Ishikawa (cell line): ENCODE measurements around the gene TMEM150C.

Source experiments
- CEBPB ChIP-seq: IDR thresholded peaks from 2 replicates; pipeline ENCODE4 v1.6.1; 2012
- CREB1 ChIP-seq: IDR thresholded peaks from 2 replicates; pipeline ENCODE4 v1.6.1; 2012; ENCODE audit warnings: low read depth
- EGR1 ChIP-seq: IDR thresholded peaks from 2 replicates; pipeline ENCODE4 v1.6.1; 2012
- EP300 ChIP-seq: IDR thresholded peaks from 2 replicates; pipeline ENCODE4 v1.6.1; 2012; ENCODE audit warnings: borderline replicate concordance
- FOXM1 ChIP-seq: IDR thresholded peaks from 2 replicates; pipeline ENCODE4 v1.6.1; 2012; ENCODE audit warnings: low read depth, borderline replicate concordance
- MAX ChIP-seq: IDR thresholded peaks from 2 replicates; pipeline ENCODE4 v1.6.1; 2012
- NFIC ChIP-seq: IDR thresholded peaks from 2 replicates; pipeline ENCODE4 v1.6.1; 2012
- RAD21 ChIP-seq: IDR thresholded peaks from 2 replicates; pipeline ENCODE4 v1.6.1; 2012; ENCODE audit warnings: low read depth
- REST ChIP-seq: IDR thresholded peaks from 2 replicates; pipeline ENCODE4 v1.6.1; 2012; ENCODE audit warnings: low read depth, mild to moderate bottlenecking
- TAF1 ChIP-seq: IDR thresholded peaks from 2 replicates; pipeline ENCODE4 v1.6.1; 2012; ENCODE audit warnings: low read depth, mild to moderate bottlenecking
- TCF12 ChIP-seq: IDR thresholded peaks from 2 replicates; pipeline ENCODE4 v1.6.1; 2012; ENCODE audit warnings: low read depth
- TEAD4 ChIP-seq: IDR thresholded peaks from 2 replicates; pipeline ENCODE4 v1.6.1; 2012
- YY1 ChIP-seq: IDR thresholded peaks from 2 replicates; pipeline ENCODE4 v1.6.1; 2012; ENCODE audit warnings: low read depth
- ZBTB7A ChIP-seq: IDR thresholded peaks from 2 replicates; pipeline ENCODE4 v1.6.1; 2012; ENCODE audit warnings: low read depth
- TF ChIP-seq, protein P1 (sequence below): IDR thresholded peaks from 2 replicates; pipeline ENCODE4 v1.6.1; 2012

TMEM150C gene

DNA sequence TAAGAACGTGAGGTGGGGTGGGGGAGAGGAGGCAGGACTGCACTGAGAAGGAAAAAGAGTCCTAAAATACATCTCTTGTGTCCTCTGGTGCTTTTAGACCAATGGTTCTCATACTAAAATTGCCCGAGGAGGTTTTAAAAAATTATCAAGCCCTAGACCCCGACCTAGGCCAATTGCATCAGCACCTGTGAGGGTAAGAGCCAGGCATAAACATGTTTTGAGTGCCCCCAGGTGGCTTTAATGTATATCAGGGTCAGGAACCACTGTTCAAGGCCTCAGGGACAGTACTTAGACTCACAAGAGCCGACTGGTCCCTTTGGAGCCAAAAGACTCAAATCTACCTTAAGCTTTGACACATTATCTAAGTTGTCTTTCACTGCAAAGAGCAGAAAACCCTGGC lies 37.5 kb upstream of the TMEM150C start:
- TF ChIP-seq NFIC, result no peak
- peak; percentile 55 for TF ChIP-seq RAD21
- TF ChIP-seq EGR1, result no peak

DNA sequence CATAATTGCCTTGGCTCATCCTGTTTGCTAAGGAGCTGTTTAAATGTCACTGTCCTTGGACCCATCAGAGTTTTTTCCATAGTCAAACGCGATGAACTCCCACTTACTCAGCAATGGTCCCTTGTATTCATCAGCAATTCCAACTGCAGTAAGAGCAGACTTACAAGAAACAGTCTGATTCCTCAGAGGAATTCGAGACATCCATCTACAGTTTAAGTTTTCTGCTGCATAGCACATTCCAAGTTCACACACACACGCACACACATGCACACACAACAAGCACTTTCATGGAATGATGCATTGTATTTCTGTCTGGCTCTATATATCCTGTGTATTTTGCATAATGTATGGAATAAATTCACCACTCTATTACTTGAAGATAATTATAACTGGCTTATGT lies 32.7 kb upstream of the TMEM150C start:
- TF ChIP-seq TAF1 (no peak), EGR1 (no peak), MAX (no peak), RAD21 (no peak), TCF12 (no peak), REST (no peak), CREB1 (no peak), NFIC (no peak), YY1 (no peak), TEAD4 (no peak), ZBTB7A (no peak), FOXM1 (no peak), CEBPB (no peak), EP300 (no peak)
- TF ChIP-seq, protein P1, sequence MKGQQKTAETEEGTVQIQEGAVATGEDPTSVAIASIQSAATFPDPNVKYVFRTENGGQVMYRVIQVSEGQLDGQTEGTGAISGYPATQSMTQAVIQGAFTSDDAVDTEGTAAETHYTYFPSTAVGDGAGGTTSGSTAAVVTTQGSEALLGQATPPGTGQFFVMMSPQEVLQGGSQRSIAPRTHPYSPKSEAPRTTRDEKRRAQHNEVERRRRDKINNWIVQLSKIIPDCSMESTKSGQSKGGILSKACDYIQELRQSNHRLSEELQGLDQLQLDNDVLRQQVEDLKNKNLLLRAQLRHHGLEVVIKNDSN, result no peak

DNA sequence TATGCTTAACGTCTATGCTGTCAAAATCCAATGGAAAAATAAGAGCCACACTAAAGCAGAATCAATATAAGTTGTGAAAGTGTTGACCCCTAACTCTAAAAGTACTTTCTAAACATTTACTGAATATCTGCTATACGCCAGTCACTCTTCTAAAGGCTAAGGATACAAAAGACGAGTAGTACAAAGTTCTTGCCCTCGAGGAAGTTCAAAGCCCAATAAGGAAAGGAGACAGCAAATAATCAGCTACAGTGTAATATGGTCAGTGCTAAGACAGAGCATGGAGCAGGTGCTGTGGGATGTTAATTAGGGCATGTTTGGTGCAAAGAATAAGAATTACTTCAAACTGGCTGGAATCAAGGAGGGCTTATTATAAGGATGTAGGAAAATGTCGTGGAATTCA lies 31.6 kb upstream of the TMEM150C start:
- TF ChIP-seq TEAD4 (no peak), REST (no peak), YY1 (no peak)

- TF ChIP-seq TEAD4, result no peak
- TF ChIP-seq YY1, result no peak
Observed at GRCh38 chr4:82592639-82593038, 30.9 kb upstream of the TMEM150C start.

- TF ChIP-seq NFIC, result no peak
- no peak for TF ChIP-seq EP300
- TF ChIP-seq RAD21, result no peak
- no peak for TF ChIP-seq EGR1
- TF ChIP-seq, protein P1, result no peak
- no peak for TF ChIP-seq YY1
- TF ChIP-seq MAX, result no peak
- no peak for TF ChIP-seq FOXM1
- TF ChIP-seq ZBTB7A, result no peak
- no peak for TF ChIP-seq REST
- TF ChIP-seq CREB1, result no peak
- no peak for TF ChIP-seq TEAD4
- no peak for TF ChIP-seq TAF1
- TF ChIP-seq CEBPB, result no peak
- TF ChIP-seq TCF12, result no peak
Observed at GRCh38 chr4:82591592-82591991, 29.8 kb upstream of the TMEM150C start.
